Fibroblast of lung (primary cell): ENCODE measurements around the gene HK3.

Experiments used
- EZH2 ChIP-seq: IDR thresholded peaks from 2 replicates; pipeline ENCODE4 v1.5.1; 2012; ENCODE audit warnings: low read length, control low read depth, mild to moderate bottlenecking; ENCODE audit errors: missing control alignments
- TF ChIP-seq, protein P1 (sequence below), 2 donors: IDR thresholded peaks in 1 of 2; conservative IDR thresholded peaks in 1 of 2; 1 replicate in 1 of 2; 2 replicates in 1 of 2; pipeline ENCODE4 v1.5.1; 2011 to 2012; ENCODE audit warnings: low read length in 2 of 2, control low read depth in 1 of 2, inconsistent platforms in 1 of 2, low read depth in 1 of 2, mild to moderate bottlenecking in 1 of 2

GRCh38 chr5:176863765-176864098, 35.4 kb downstream of the HK3 start:
- TF ChIP-seq, protein P1, sequence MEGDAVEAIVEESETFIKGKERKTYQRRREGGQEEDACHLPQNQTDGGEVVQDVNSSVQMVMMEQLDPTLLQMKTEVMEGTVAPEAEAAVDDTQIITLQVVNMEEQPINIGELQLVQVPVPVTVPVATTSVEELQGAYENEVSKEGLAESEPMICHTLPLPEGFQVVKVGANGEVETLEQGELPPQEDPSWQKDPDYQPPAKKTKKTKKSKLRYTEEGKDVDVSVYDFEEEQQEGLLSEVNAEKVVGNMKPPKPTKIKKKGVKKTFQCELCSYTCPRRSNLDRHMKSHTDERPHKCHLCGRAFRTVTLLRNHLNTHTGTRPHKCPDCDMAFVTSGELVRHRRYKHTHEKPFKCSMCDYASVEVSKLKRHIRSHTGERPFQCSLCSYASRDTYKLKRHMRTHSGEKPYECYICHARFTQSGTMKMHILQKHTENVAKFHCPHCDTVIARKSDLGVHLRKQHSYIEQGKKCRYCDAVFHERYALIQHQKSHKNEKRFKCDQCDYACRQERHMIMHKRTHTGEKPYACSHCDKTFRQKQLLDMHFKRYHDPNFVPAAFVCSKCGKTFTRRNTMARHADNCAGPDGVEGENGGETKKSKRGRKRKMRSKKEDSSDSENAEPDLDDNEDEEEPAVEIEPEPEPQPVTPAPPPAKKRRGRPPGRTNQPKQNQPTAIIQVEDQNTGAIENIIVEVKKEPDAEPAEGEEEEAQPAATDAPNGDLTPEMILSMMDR (conservative IDR thresholded peaks at IDR 0.05 in 1 of 2, IDR thresholded peaks at IDR 0.05 in 1 of 2; ENCODE audit: low read depth in 1 of 2, low read length in 2 of 2): no peak
- no peak for TF ChIP-seq EZH2
